LHCN-M2 (cell line): ENCODE results near the gene NKIRAS2. TPM values are rescaled to one million over a fixed set of nuclear protein-coding genes. Genes with fewer than 3 reads are reported as not detected.

Experiments
- DNase-seq: peaks from one replicate; pipeline ENCODE4 v3.0.0-alpha.2; 2012; ENCODE audit warnings: low read depth
- polyA plus RNA-seq: library from polyadenylated mRNA; unstranded; fragments of >200 nt; gene quantifications from one replicate; pipeline ENCODE4 v1.2.1, GENCODE V29; 2012; ENCODE audit warnings: missing spikeins
- total RNA-seq: library from RNA; depleted of rRNA; stranded (reverse); fragments of >200 nt; gene quantifications from 2 replicates; pipeline ENCODE4 v1.2.3, GENCODE V29; 2014; rRNA removed

The NKIRAS2 gene
- total RNA-seq: 41.2 and 48.5 TPM in 2 replicates
- 36.7 TPM for polyA plus RNA-seq

DNA sequence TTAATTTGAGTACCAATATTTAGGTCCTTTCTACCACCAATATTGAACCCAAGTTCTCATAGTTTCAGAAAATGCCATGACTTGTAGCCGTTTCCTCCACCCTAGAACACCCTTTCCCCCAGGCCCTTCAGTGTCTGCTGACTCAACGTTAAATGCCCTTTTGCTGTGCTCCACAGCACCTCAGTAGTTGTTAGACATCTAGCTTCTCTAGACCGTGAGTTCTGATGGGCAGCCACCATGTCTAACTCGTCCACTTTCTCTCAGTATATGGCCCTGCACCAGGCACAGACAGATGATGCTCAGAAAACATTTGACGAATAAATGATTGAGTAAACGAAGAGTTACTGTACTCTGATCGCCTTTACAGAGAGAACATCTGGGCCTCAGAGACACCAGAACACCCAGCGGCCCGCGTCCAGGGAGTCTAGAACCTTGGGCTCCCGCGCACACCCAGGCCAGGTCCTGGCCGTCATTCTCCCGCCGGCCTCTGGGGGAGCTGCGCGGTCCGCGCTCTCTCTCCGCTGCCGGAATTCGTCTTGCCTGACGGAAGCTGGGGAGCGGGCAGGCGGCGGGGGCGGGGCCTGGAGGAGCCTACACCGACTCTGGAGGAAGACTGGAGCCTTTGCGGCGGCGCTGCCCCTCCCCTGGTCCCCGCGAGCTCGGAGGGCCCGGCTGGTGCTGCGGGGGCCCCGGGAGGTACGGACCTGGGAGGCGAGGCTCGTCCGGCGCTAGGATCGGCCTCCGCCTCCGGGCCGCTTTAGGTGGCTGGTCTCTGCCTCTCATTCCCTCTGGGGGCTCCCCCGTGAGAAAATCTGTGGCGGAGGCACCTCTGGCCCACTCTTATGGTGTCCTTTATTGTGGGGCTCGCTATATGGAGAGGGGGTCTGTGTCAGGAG lies at the start of gene NKIRAS2:
Gene NKIRAS2 (plus strand): TSS at position 582 of the 896 bp plus-strand sequence. CDS start 1,488 bp downstream, outside the sequence.
- DNase-seq: peak; percentile 86

GRCh38 chr17:41970901-41971331 lies 49.0 kb upstream of the NKIRAS2 start:
- no peak for DNase-seq

DNA sequence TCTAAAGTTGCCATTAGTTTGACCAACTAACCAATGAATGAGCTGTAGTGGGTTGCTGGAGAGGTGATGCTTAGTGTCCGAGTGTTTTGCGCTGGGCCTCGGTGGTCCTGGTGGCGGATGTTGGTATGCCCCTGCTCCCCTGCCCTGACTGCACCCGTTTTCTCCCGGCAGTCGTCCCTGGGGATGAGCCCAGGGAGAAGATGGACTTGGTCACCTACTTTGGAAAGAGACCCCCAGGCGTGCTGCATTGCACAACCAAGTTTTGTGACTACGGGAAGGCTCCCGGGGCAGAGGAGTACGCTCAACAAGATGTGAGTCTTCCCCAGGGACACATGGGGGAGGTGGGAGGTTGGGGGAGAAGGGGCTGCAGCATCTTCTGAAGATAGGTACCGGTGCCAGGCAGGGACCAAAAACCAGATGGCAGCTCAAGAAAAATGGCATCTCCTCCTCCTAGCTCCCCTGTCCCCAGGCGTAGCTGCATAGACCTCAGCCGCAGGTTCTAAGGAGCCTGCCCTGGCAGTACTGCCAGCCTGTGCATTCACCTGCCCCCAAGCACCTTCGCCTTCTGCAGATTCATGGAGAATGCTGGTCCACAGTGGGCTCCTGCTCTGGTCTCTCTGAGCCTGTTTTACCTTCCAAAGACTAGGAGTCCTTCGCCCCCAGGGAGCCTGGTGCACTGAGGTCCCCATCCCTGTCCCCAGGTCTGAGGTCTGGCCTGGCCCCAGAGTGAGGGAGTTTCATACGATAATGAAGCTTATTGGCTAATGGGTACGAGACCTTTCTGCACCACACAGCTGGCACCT lies 48.0 kb upstream of the NKIRAS2 start:
- no peak for DNase-seq

DNA sequence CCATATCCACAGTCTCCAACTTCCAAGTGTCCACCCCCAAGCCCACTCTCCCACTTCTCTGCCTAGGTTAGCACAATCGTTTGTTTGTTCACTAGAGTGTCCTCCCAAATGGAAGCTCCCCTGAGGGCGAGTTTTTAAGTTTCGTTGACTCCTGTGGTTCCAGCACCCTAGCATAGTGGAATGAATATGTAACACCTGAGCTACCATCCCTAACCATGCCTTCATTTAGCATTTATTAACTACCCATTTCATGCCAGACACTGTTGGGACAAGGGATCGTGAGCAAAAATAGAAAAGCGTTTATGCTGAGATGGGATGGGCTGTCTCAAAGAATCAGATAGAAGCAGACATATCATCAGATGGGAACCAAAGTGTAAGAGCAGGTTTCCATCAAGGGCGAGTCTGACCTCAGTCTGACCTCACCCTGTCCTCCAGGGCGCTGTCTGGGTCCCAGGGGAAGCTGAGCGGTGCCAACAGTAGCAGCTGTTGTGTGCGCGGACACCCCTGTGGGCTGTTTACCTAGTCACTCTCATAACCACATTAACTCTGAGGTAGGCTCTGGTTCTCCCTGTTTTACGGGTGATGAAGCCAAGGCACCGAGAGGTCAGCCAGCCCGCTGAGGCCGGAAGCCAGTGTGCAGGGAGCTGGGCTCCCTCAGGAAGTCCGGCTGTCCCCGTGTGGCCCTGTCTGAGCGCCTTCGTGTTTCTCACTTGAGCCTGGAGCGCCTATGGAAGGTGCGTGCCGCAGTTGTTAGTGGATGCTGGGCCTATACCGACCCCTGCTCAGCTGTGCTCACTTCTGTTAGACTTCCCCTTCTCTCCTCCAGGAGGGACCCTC lies 47.1 kb upstream of the NKIRAS2 start:
- peak; percentile 93 for DNase-seq

GRCh38 chr17:41973408-41973811 lies 46.5 kb upstream of the NKIRAS2 start:
- no peak for DNase-seq

DNA sequence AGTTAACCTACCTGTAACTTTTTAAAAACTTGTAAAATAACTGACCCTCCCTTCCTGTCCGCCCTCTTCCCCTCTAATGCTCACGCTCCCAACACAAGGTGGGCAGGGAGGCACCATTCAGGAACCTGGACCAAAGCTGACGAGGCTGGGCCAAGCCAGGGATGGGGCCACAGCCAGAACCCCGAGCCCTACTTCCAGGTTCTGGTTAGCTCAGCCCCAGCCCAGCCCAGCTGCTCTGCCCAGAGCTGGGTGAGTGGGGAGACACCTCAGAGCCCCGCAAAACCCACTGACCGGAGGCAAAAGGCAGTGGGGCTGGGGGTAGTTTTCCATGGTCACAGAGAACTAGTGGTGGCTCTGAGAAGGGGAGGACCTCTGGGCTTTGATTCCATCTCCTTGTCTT lies 45.9 kb upstream of the NKIRAS2 start:
- DNase-seq: no peak

DNA sequence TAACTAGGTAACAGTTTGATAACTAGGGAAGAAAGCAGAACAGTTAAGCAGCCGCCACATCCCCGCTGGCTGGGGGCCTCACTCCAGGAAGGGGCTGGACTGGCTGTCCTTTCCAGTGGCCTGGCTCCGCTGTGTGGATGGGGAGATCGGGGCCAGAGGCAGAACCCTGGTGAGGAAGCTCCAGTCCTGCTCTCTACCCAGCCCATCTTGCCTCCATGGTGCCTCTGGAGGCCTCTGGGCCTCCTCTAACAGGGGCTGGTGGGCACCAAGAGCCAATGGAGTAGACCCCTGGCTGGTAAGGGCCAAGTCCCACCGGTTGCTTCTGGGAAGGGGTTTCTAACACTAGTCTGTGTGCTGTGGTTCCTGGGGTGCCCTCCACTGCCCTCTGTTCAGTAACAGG lies 45.2 kb upstream of the NKIRAS2 start:
- no peak for DNase-seq

DNA sequence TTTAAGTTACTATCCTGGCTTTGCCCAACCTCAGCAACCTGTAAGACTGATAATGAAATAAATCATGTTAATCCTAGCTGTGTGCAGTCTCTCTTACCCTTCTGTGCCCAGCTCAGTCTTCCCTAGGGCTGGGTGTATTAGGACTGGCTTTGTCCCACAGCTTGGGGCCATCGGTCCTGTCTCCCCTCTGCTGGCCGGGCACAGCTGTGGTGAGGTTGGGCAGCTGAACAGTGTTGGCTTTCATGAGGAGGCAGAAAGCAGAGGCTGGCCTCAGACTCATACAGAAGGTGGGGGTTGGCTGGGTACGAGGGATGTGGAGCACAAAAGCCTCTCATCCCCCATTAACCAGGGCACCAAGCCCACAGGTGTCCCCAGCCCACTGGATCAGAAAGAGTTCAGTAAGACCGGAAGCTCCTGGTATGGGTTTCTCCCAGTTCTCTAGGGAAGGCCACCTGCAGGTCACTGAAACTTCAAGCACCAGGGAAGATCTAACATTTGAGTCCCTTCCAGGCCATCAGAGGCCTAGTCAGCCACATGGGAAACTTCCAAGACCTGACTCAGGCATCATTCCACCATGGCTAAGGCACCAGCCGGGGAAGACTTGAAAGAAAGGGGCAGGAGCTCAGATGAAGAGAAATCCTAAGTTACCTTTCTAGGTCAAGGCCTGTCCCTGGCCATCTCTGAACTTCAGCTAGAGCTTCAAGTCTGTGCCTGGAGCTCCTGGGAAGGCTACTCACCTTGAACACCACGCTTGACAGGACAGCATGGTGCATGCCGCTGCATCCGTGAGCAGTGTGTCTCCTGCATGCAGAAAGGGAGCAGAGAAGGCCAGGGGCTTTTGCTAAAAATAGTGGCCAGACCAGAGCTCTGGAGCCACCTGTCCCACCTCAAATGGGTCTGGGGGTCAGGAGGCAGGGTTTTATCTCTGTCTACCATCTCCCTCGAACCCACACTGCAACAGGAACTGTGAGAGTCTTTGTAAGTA lies 44.5 kb upstream of the NKIRAS2 start:
- DNase-seq: no peak

GRCh38 chr17:41976142-41976768 lies 43.6 kb upstream of the NKIRAS2 start:
- no peak for DNase-seq

- DNase-seq: no peak
Observed at GRCh38 chr17:41977991-41978390, 41.9 kb upstream of the NKIRAS2 start.

DNA sequence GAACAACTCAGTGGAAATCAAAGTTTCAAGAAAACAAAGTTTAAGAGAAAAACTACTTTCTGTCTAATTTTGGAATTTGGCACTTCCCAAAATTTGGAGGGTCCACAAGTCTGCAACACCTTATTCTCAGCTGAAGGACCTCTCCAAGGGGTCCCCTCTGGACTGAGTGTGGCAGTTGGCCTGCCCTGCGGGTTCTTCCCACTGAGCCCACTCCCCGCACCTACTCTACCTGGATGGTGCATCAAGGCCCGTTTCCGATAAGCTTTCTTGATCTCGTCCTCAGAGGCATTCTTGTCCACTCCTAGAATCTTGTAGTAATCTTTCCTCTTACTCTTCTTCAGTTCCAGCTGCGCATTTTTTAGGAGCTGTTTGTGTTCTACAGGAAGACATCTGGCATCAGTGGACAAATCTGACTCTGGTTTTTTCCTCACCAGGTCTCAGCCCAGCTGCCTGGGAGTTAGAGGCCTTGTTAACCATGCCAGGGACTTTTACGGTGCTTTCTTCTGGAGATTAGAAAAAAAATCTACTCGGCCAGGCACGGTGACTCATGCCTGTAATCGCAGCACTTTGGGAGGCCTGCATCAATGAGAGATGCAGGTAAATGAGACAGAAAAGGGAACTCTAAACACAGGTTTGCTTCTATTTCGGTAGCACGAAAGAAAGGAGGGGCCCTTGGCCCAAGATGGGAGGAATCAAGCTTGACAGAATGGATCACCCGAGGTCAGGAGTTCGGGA lies 37.7 kb upstream of the NKIRAS2 start:
- no peak for DNase-seq

GRCh38 chr17:41984454-41984853 lies 35.4 kb upstream of the NKIRAS2 start:
- DNase-seq: no peak

DNA sequence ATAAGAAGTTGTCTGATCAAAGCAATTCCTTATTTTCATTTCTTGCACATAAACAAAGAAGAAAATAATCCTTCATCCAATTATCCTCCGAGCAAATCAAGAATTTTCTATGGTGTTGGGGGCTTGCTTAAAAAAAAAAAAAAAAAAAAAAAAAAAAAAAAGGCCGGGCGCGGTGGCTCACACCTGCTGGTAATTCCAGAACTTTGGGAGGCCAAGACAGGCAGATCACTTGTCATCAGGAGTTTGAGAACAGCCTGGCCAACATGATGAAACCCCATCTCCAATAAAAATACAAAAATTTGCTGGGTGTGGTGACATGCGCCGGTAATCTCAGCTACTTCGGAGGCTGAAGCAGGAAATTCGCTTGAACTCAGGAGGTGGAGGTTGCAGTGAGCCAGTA lies 34.0 kb upstream of the NKIRAS2 start:
- DNase-seq: no peak

DNA sequence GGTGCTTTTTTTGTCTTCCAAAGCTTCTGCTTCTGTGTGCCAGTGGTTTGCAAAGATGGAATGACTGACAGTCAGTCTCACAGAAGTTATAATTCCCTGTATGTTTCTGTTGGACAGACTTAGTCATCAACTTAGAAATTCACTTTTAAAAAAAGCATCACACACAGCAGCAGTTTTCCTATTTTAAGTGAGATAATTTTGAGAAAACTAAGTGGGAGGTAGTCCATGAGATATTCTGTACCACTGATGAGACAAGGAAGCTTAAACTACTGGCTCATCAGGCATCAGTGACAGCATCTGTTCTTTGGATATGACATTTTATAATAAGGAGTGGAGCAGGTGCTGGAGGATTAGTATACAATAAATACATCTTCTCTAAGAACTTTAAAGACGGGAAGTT lies 33.3 kb upstream of the NKIRAS2 start:
- no peak for DNase-seq

DNA sequence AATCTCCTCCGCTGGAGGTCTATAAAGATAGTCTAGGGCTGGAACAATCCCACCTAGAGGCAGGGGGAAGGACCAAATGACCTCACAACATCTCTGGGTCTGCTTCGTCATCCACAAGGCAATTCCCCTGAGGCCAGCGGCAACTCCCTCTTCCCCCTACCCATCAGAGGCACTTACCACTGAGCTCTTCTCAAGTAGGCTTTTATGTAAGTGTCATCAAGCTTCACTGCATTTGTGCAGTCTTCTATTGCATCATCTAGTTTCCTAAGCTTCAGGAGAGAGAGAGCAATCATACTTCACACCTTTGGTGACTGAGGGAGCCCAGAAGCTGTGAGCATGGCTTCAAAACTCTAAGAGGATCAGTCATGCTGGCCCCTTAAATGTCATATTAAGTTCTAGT lies 32.2 kb upstream of the NKIRAS2 start:
- no peak for DNase-seq

DNA sequence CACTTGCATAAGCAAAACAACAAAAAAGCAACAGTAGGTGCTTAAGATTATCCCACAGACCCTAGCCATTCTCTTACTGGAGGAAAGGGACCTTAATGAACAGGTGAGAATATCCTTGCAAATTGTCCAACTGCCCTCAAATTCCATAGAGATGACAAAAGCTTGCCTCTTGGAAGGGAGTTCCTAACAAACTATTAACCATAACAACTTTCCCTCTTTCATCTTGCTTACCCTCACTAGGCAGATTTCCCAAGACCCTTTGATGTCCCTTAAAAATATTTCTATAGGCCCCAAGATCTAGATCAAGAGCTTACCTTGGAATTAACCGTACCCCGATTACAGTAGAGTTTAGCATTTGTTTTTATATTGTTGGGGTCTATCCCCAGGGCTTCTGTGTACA lies 31.5 kb upstream of the NKIRAS2 start:
- DNase-seq: no peak

DNA sequence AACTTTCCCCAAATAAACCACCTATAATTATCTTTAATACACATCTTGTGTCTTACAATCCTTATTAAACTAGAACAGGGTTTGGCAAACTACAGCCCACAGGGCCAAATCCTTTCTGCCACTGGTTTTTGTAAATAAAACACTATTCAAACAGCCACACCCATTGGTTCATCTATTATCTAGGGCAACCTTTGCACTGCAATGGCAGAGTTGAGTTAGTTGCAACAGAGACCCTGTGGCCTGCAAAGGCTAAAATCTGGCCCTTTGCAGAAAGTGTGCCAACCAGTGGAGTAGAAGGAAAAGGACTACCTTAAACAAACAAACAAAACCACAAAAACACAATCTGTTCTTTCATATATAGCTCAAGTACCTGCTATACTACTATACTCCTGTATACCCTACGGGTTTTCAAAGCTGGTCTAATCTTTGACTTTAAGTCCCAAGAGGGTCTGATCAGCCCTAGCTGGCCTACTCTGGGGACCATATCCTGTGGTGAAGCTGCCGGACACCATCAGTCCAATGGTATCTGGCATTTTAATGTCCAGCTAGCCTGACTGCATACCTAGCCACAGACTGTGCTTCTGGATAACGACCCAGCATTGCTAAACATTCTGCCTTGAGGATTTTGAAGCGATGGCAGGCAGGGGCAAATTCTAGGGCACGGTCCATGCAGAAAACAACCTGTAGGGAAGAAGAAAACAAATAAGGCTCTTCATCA lies 30.0 kb upstream of the NKIRAS2 start:
- DNase-seq: no peak

GRCh38 chr17:41992576-41992975 lies 27.3 kb upstream of the NKIRAS2 start:
- peak; percentile 84 for DNase-seq

- no peak for DNase-seq
Observed at GRCh38 chr17:41996855-41997164, 23.1 kb upstream of the NKIRAS2 start.
